LNCaP clone FGC (cell line): ENCODE measurements around the gene SELENOO.

Experiments used
- DNase-seq: peaks from one replicate; pipeline ENCODE4 v3.0.0-alpha.2; 2011; ENCODE audit warnings: low read depth
- H3K4me3 ChIP-seq: 2 replicates; pipeline ENCODE4 v1.5.1; 2011; ENCODE audit warnings: mild to moderate bottlenecking, low read depth, low read length, control low read depth
- TF ChIP-seq, protein P1 (sequence below): IDR thresholded peaks from 2 replicates; pipeline ENCODE4 v1.5.1; 2012; ENCODE audit warnings: mild to moderate bottlenecking; ENCODE audit not compliant: control insufficient read depth, insufficient read depth; ENCODE audit errors: extremely low read depth

SELENOO gene

DNA sequence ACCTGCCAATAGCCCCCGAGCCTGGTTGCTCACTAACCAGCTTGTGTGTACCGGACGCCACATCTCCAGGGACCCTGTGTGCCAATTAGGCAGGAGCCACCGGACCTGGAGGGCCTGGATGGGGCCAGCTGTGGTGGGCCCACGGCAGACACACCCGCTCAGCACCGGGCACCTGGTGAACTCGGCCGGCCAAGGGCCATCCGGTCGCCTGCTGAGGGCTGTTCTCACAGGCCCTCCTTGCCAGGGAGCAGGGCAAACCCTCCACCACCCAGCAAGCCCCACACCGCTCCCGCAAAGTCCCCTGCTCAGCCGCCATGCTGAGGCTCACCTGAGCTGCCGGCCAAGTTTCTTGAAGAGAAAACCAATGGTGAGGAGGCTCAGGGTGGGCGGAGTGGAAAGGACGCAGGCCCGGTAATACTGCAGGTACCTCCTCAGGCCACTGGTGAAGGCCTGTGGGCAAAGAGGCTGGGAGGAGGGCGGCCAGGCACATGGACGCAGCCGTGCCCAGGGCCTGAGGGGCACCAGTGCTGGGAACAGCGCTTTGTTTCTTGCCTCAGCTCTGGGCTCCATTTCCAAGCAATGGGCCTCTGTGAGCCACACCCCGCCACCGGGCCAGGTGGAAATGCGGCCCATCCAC, 26.9 kb downstream of the SELENOO start:
- DNase-seq = no peak
- H3K4me3 ChIP-seq = no peak overlapping the region
- TF ChIP-seq, protein P1, sequence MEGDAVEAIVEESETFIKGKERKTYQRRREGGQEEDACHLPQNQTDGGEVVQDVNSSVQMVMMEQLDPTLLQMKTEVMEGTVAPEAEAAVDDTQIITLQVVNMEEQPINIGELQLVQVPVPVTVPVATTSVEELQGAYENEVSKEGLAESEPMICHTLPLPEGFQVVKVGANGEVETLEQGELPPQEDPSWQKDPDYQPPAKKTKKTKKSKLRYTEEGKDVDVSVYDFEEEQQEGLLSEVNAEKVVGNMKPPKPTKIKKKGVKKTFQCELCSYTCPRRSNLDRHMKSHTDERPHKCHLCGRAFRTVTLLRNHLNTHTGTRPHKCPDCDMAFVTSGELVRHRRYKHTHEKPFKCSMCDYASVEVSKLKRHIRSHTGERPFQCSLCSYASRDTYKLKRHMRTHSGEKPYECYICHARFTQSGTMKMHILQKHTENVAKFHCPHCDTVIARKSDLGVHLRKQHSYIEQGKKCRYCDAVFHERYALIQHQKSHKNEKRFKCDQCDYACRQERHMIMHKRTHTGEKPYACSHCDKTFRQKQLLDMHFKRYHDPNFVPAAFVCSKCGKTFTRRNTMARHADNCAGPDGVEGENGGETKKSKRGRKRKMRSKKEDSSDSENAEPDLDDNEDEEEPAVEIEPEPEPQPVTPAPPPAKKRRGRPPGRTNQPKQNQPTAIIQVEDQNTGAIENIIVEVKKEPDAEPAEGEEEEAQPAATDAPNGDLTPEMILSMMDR = no peak

- TF ChIP-seq, protein P1 = no peak
- no peak overlapping the region for H3K4me3 ChIP-seq
- no peak for DNase-seq
Observed at GRCh38 chr22:50228366-50228765, 27.6 kb downstream of the SELENOO start.

GRCh38 chr22:50229370-50229769, 28.6 kb downstream of the SELENOO start:
- DNase-seq = no peak
- H3K4me3 ChIP-seq = no peak overlapping the region
- TF ChIP-seq, protein P1 = no peak

DNA sequence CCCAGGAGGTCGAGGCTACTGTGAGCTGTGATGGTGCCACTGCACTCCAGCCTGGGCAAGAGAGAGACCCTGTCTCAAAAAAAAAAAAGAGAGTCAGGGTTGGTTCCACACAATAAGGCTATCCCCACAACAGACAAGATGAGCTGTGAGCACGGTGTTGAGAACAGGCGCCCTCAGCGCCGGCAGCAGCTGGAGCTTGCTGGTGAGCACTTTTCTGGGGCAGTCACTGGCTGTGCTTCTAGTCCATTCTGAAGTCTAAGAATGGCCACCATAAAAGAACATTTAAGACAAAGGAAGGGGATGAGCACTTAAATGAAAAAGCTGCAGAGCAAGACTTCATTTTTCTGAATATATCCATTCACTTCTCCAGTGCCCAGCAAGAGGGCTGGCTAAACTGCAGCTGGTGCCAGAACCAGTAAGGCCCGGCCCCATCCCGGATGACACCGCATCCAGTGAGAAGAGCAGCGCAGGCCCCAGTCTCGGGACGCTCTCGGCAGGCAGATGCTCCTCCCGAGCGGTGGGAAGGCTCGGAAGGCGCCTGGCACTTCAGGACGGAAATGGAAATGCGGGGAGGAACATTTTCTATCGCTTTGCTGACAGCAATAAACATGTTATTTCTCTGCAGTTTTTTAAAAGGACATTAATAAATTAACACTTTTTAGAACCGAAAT, 31.8 kb downstream of the SELENOO start:
- H3K4me3 ChIP-seq = no peak overlapping the region
- TF ChIP-seq, protein P1 = no peak
- DNase-seq = no peak

DNA sequence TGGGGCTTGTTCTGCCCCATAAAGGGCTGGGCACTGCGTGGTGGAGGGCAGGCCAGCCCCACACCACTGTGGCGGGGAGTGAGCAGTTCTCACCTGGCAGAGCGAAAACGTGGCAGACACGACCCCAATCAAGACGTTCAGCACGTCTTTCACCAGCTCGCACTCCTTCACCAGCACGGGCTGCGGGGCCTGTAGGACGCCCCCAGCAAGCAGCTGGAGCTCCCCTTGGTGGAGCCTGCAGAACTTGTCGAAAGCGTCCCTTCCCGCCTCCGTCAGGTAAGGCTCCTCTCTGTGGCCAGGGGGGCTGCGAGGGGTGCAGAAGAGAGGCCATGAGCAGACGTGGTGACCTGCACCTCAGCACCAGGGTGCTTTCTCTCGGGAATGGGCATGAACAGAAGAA, 32.4 kb downstream of the SELENOO start:
- no peak overlapping the region for H3K4me3 ChIP-seq
- TF ChIP-seq, protein P1 = no peak
- DNase-seq = no peak

- DNase-seq = no peak
- no peak overlapping the region for H3K4me3 ChIP-seq
- TF ChIP-seq, protein P1 = peak; percentile 55
Observed at GRCh38 chr22:50236731-50237409, 36.1 kb downstream of the SELENOO start.
